VCaP (cell line): ENCODE data around the gene GIMAP5.
A peak's percentile ranks its signal among the peaks of the same experiment; 100 is the strongest.

ENCODE experiments used
- H3K27ac ChIP-seq: fragments of 450-650 bp; 2 replicates; pipeline ENCODE4 v1.5.1; 2017
- CTCF ChIP-seq: fragments of 450-650 bp; conservative IDR thresholded peaks from 2 replicates; pipeline ENCODE4 v1.5.1; 2017; ENCODE audit warnings: mild to moderate bottlenecking, moderate library complexity

Gene GIMAP5

GRCh38 chr7:150735596-150736358 lies 1.4 kb upstream of the GIMAP5 start:
- peak overlapping the region; percentile 26; the same call in 1 of the 2 replicates for H3K27ac ChIP-seq
- TF ChIP-seq CTCF: no peak; the same call in 1 of the 2 replicates

- H3K27ac ChIP-seq: peak overlapping the region; percentile 26
- TF ChIP-seq CTCF: no peak
These were observed 354 bp upstream of the GIMAP5 start for GRCh38 chr7:150736864-150737263.

GRCh38 chr7:150738092-150738491 lies 874 bp downstream of the GIMAP5 start:
- TF ChIP-seq CTCF: no peak
- no peak overlapping the region for H3K27ac ChIP-seq

- TF ChIP-seq CTCF: no peak
- no peak overlapping the region for H3K27ac ChIP-seq
These were observed 1.4 kb downstream of the GIMAP5 start for GRCh38 chr7:150738591-150739001.

GRCh38 chr7:150739033-150739432 lies 1.8 kb downstream of the GIMAP5 start:
- TF ChIP-seq CTCF: peak; percentile 72
- H3K27ac ChIP-seq: no peak overlapping the region

GRCh38 chr7:150740053-150740452 lies 2.8 kb downstream of the GIMAP5 start:
- TF ChIP-seq CTCF: no peak
- no peak overlapping the region for H3K27ac ChIP-seq

GRCh38 chr7:150742286-150742968 lies 5.2 kb downstream of the GIMAP5 start:
- no peak overlapping the region for H3K27ac ChIP-seq
- TF ChIP-seq CTCF: no peak
